Endothelial cell of umbilical vein (primary cell): ENCODE measurements around the gene PPP1R16B. TPM values are rescaled to one million over a fixed set of nuclear protein-coding genes. Genes with fewer than 3 reads are reported as not detected.

Source experiments
- BruUV-seq: library from RNA; stranded (reverse); fragments of 400-500 nt; replicated peaks from 2 replicates; lab custom pipeline; 2021; lab: Mats Ljungman, UMichigan
- CTCF ChIA-PET: fragments of 300-600, 350-600 bp; sonication (Branson Sonifier 250); formaldehyde crosslinking; loops from one replicate; lab custom pipeline; 2021; ENCODE audit warnings: antibody characterized with exemption, inconsistent platforms; lab: Charles Lee
- POLR2A ChIA-PET: fragments of 300-600, 350-600 bp; sonication (Branson Sonifier 250); formaldehyde crosslinking; loops from one replicate; lab custom pipeline; 2021; ENCODE audit warnings: antibody characterized with exemption, inconsistent platforms; lab: Charles Lee
- DNase-seq: peaks from one replicate; pipeline ENCODE4 v3.0.0-alpha.2; 2011; ENCODE audit warnings: low read depth, low spot score
- FAIRE-seq: peaks from 2 replicates; lab custom pipeline; 2011; peaks lifted over from hg19 to GRCh38; lab: Jason Lieb, UNC
- H2AFZ ChIP-seq: 2 replicates; pipeline ENCODE4 v1.6.0; 2012; ENCODE audit warnings: low read depth, low read length, control low read depth, inconsistent platforms
- H3K27ac ChIP-seq: 2 replicates; pipeline ENCODE4 v1.5.1; 2011; ENCODE audit warnings: low read depth, mild to moderate bottlenecking, control low read depth, low read length, moderate library complexity; ENCODE audit not compliant: insufficient read depth
- H3K27me3 ChIP-seq, 2 experiments: 2 replicates each; pipeline versions ENCODE4 v1.6.0 to v1.6.1; 2011; ENCODE audit warnings: low read length in 2 of 2, mixed read lengths in 1 of 2; ENCODE audit not compliant: control insufficient read depth in 2 of 2, insufficient read depth in 2 of 2
- H3K36me3 ChIP-seq, 2 experiments: 2 replicates in 1 of 2; 3 replicates in 1 of 2; pipeline ENCODE4 v1.5.1; 2011; ENCODE audit warnings: low read length in 2 of 2, mild to moderate bottlenecking in 1 of 2, moderate library complexity in 1 of 2; ENCODE audit not compliant: control insufficient read depth in 2 of 2, insufficient read depth in 2 of 2; ENCODE audit errors: extremely low read depth in 1 of 2
- H3K4me1 ChIP-seq: 3 replicates; pipeline ENCODE4 v1.5.1; 2011; ENCODE audit warnings: mild to moderate bottlenecking, low read length; ENCODE audit not compliant: control insufficient read depth, insufficient read depth; ENCODE audit errors: extremely low read depth
- H3K4me2 ChIP-seq: 2 replicates; pipeline ENCODE4 v1.6.1; 2011; ENCODE audit warnings: low read length, control low read depth, mixed read lengths; ENCODE audit not compliant: insufficient read depth
- H3K4me3 ChIP-seq, 3 experiments: fragments of 200-600 bp in 1 of 3; sonication (generic), shearing (Covaris generic) in 1 of 3; replicated peaks in 1 of 3; 2 replicates each; pipeline ENCODE4 v1.5.1; 2011 to 2016; ENCODE audit warnings: control low read depth in 3 of 3, low read length in 3 of 3, mild to moderate bottlenecking in 2 of 3, inconsistent platforms in 1 of 3, low read depth in 1 of 3, moderate library complexity in 1 of 3; ENCODE audit not compliant: insufficient read depth in 1 of 3
- H3K79me2 ChIP-seq: 2 replicates; pipeline ENCODE4 v1.6.0; 2012; ENCODE audit warnings: low read length, inconsistent platforms; ENCODE audit not compliant: control insufficient read depth, insufficient read depth
- H3K9ac ChIP-seq: replicated peaks from 2 replicates; pipeline ENCODE3; 2011; ENCODE audit warnings: low read length, control low read depth; ENCODE audit not compliant: insufficient read depth; ENCODE audit errors: extremely low read depth
- H3K9me1 ChIP-seq: replicated peaks from 3 replicates; pipeline ENCODE4 v1.6.0; 2011; ENCODE audit warnings: mild to moderate bottlenecking, low read length; ENCODE audit not compliant: control insufficient read depth, insufficient read depth; ENCODE audit errors: extremely low read depth
- H3K9me3 ChIP-seq: replicated peaks from 2 replicates; pipeline ENCODE4 v1.5.1; 2012; ENCODE audit warnings: low read length, inconsistent platforms; ENCODE audit not compliant: control insufficient read depth, insufficient read depth
- H4K20me1 ChIP-seq: replicated peaks from 2 replicates; pipeline ENCODE3; 2011; ENCODE audit warnings: mild to moderate bottlenecking, low read length; ENCODE audit not compliant: control insufficient read depth, insufficient read depth; ENCODE audit errors: extremely low read depth
- CTCF ChIP-seq, 2 donors: IDR thresholded peaks; 1 replicate in 1 of 2; 2 replicates in 1 of 2; pipeline ENCODE4 v1.5.1; 2011; ENCODE audit warnings: low read length in 2 of 2, mild to moderate bottlenecking in 2 of 2, moderate library complexity in 2 of 2, control low read depth in 1 of 2, inconsistent platforms in 1 of 2, low read depth in 1 of 2; ENCODE audit not compliant: insufficient read depth in 1 of 2; ENCODE audit errors: extremely low read depth in 1 of 2
- EZH2 ChIP-seq: IDR thresholded peaks from 2 replicates; pipeline ENCODE4 v1.6.1; 2012; ENCODE audit warnings: borderline replicate concordance, low read depth, mild to moderate bottlenecking, moderate library complexity, low read length, inconsistent platforms; ENCODE audit not compliant: severe bottlenecking
- GATA2 ChIP-seq: IDR thresholded peaks from 2 replicates; pipeline ENCODE4 v1.7.0; 2011; ENCODE audit warnings: low read depth, mild to moderate bottlenecking, moderate library complexity, mixed read lengths, low read length; ENCODE audit not compliant: insufficient read length, insufficient read depth
- JUN ChIP-seq: IDR thresholded peaks from 2 replicates; pipeline ENCODE4 v1.6.1; 2011; ENCODE audit warnings: borderline replicate concordance, low read depth; ENCODE audit not compliant: insufficient read length, insufficient read depth
- POLR2A ChIP-seq: IDR thresholded peaks from 2 replicates; pipeline ENCODE4 v1.6.1; 2012; ENCODE audit warnings: low read depth, mild to moderate bottlenecking, control low read depth, low read length
- dilution Hi-C: fragments of 300-500 bp; cut with MboI; formaldehyde crosslinking; loops from one replicate; pipeline ENCODE4 v1.15.0; 2019; ENCODE audit warnings: low sequenced_read_pairs; ENCODE audit not compliant: extremely low pct_ligation_motif_present
- intact Hi-C: fragments of 100-400 bp; cut with micrococcal nuclease; formaldehyde crosslinking; loops from one replicate; pipeline ENCODE4 v1.10.0; 2022
- polyA plus RNA-seq, 4 experiments: library from polyadenylated mRNA; depleted of rRNA in 3 of 4; stranded (reverse) in 3 of 4; unstranded in 1 of 4; fragments of >200 nt; gene quantifications; 2 replicates each; pipeline versions ENCODE4 v1.2.1 to v1.2.3, GENCODE V29; 2011 to 2012; ENCODE audit warnings: missing spikeins in 1 of 4
- total RNA-seq: library from RNA; stranded (reverse); gene quantifications from 2 replicates; pipeline ENCODE4 v1.2.3, GENCODE V29; 2021

The PPP1R16B gene
- total and polyA plus RNA-seq, 2 donors (not counting 3 experiments of a cell fraction or from before 2014, with no cell fraction given): 34.7 to 68.1 TPM

GRCh38 chr20:38770546-38770945 lies 35.0 kb upstream of the PPP1R16B start:
- ChIA-PET POLR2A (interaction anchor here (0.6 kb wide), 1 partner anchor 12 kb away, joined by 3 read pairs; no protein-coding TSS in a partner anchor), CTCF (interaction anchor here (0.9 kb wide), 1 partner anchor 11 kb away, joined by 3 read pairs; no protein-coding TSS in a partner anchor)
- Histone ChIP-seq H3K79me2 (no peaks in the 10 kb centered on the region), H3K36me3 (peaks cover 7 to 24% of the 10 kb centered on the region in 2 experiments), H3K9me1 (no peaks in the 10 kb centered on the region), H4K20me1 (no peaks in the 10 kb centered on the region), H3K4me2 (no peak overlapping the region), H3K4me1 (no peaks in the 10 kb centered on the region), H3K9ac (no peak overlapping the region), H3K27ac (no peak overlapping the region), H3K27me3 (no peaks in the 10 kb centered on the region), H2AFZ (no peak overlapping the region), H3K4me3 (no peak overlapping the region), H3K9me3 (no peaks in the 10 kb centered on the region)
- dilution Hi-C loops: no loop called here
- no peak for FAIRE-seq
- no peak for DNase-seq
- BruUV-seq: no TSS peak
- TF ChIP-seq EZH2 (no peak), JUN (no peak), GATA2 (no peak)
- intact Hi-C loops: no loop called here

- Histone ChIP-seq H3K27ac (no peak overlapping the region), H3K79me2 (no peaks in the 10 kb centered on the region), H3K27me3 (no peaks in the 10 kb centered on the region), H4K20me1 (no peaks in the 10 kb centered on the region), H3K9me1 (no peaks in the 10 kb centered on the region), H3K4me3 (no peak overlapping the region), H3K4me2 (no peak overlapping the region), H3K9ac (no peak overlapping the region), H3K9me3 (no peaks in the 10 kb centered on the region), H2AFZ (no peak overlapping the region), H3K36me3 (peaks cover 3 to 22% of the 10 kb centered on the region in 2 experiments), H3K4me1 (no peaks in the 10 kb centered on the region)
- CTCF ChIA-PET: interaction anchor here (0.9 kb wide), 1 partner anchor 11 kb away, joined by 3 read pairs; no protein-coding TSS in a partner anchor
- dilution Hi-C loops: no loop called here
- DNase-seq (no peak), FAIRE-seq (no peak)
- POLR2A ChIA-PET: no interaction called here
- intact Hi-C loops: no loop called here
- no TSS peak for BruUV-seq
- TF ChIP-seq CTCF (IDR thresholded peaks at IDR 0.05; ENCODE audit: extremely low read depth in 1 of 2, insufficient read depth in 1 of 2, low read depth in 1 of 2, low read length in 2 of 2) (no peak), JUN (no peak), POLR2A (no peak), GATA2 (no peak)
These were observed 34.5 kb upstream of the PPP1R16B start for GRCh38 chr20:38770970-38771369.
